Caki2 (cell line): ENCODE results near the gene POLR3A. TPM values are rescaled to one million over a fixed set of nuclear protein-coding genes. Genes with fewer than 3 reads are reported as not detected.

Experiments
- DNase-seq: peaks from one replicate; pipeline ENCODE4 v3.0.0-alpha.2; 2015; ENCODE audit warnings: low read depth
- in situ Hi-C: cut with HindIII; loops from 2 replicates; pipeline ENCODE4 v1.10.0; 2016; ENCODE audit warnings: low sequenced_read_pairs, low pct_unique_long_range_greater_than_20kb, mixed read lengths
- total RNA-seq: library from RNA; depleted of rRNA; stranded (reverse); fragments of >200 nt; shearing (Covaris generic); gene quantifications from 2 replicates; pipeline ENCODE4 v1.2.3, GENCODE V29; 2014; ENCODE audit warnings: low replicate concordance

POLR3A gene
- total RNA-seq, 1 experiment from 2014 or later, result 11.1 TPM

DNA sequence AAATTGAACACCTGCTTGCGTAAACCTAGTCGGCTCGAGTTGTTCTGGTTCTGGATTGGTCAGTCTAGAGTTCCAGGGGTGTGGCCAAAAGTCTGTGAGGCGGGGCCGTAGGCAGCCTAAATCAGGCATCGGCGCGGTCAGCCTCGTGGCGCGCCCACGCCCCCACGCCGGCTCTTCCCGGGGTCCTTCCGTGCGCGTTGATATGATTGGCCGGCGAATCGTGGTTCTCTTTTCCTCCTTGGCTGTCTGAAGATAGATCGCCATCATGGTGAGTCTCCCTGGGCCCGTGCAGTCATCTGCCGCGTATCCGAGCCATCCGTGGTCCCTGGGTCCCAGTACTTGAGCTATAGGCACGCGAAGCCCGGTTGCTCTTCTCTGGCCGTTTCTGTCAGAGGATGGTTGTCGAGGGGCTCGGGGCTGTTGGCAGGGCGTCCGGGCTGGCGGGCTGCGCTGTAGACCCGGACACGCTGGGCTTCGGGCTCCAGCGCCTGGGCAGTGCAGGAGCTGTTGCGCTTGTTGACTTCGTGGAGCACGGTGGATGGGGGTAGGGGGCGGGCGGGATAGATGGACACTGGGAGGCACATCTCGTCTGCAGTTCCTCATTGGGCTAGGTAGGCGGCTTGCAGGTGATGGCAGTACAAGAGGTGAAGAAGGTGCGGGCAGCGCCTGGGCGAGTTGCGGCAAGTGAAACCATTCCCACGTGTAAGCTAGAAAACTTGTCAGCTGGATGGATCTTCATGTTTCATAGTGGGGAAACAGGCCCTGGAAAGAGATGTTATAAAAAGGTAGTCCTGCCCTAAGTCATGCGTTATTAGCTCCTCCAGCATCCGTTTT, 4.5 kb upstream of the POLR3A start, which contains the start of gene RPS24:
RPS24 (plus strand) TSS at position 227 of the 834 bp plus-strand sequence; CDS start at position 266, 39 bp downstream.
- in situ Hi-C loops, result no loop called here
- peak; percentile 97 for DNase-seq

GRCh38 chr10:78033387-78033636, 4.0 kb upstream of the POLR3A start:
- no peak for DNase-seq
- in situ Hi-C loops, result no loop called here

GRCh38 chr10:78028438-78029268, 662 bp downstream of the POLR3A start:
- no peak for DNase-seq
- in situ Hi-C loops, result no loop called here

- in situ Hi-C loops, result no loop called here
Observed at GRCh38 chr10:78025685-78026364, 3.5 kb downstream of the POLR3A start.

GRCh38 chr10:78023741-78024140, 5.6 kb downstream of the POLR3A start:
- DNase-seq, result no peak
- in situ Hi-C loops, result no loop called here

More at GRCh38 chr10:78025685-78026364, 3.5 kb downstream of the POLR3A start:
- DNase-seq, result peak; percentile 73

- in situ Hi-C loops, result no loop called here
- DNase-seq, result no peak
Observed at GRCh38 chr10:78021201-78021600, 8.1 kb downstream of the POLR3A start.

DNA sequence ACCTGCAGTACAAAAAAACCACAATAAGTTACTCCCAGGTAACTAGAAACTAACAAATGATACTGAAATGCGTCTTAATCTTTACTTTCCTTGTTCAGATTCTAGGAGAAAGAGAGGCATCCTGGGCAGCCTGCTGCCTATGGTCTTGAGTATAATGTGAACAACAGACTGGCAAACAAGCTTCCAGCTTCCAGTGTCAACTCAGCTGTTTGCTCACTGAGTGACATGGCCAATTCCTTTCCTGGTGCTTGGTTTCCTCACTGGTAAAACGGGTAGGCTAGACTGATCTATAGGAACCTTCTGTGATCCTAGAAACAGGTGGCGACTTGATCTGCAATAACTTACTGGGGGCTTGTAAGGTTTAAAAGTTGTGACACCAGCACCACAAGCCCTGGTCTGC, 10.1 kb downstream of the POLR3A start:
- no peak for DNase-seq

DNA sequence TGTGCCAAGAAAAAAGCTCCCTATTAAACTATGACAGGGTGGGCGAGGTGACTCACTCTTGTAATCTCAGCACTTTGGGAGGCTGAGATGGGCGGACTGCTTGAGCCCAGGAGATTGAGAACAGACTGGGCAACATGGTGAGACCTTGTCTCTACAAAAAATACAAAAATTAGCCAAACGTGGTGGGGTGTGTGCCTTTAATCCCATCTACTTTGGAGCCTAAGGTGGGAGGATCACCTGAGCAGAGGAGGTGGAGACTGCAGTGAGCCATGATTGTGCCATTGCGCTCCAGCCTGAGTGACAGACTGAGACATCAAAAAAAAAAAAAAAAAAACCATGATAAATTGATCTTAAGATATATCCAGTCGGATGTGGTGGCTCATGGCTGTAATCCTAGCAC, 11.5 kb downstream of the POLR3A start:
- no peak for DNase-seq
- in situ Hi-C loops, result loop anchor here (10.0 kb wide), 1 partner anchor 73 kb away; no protein-coding TSS in a partner anchor

More for the DNA sequence above, 10.1 kb downstream of the POLR3A start:
- in situ Hi-C loops, result loop anchor here (10.0 kb wide), 1 partner anchor 74 kb away; no protein-coding TSS in a partner anchor

DNA sequence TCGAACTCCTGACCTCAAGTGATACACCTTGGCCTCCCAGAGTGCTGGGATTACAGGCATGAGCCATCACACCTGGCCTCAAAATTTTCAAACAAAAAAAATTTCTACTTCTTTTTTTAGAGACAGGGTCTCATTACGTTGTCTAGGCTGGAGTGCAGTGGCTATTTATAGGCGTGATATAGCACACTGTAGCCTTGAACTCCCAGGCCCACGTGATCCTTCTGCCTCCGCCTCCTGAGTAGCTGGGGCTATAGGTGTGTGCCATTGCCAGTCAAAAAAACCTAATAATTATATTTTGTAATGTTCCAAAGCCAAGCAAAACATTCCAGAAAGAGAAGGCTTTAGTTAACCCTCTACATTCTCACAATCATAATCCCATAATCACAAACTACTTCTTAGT, 13.8 kb downstream of the POLR3A start:
- no peak for DNase-seq
- in situ Hi-C loops, result loop anchor here (10.0 kb wide), 1 partner anchor 71 kb away; no protein-coding TSS in a partner anchor

- in situ Hi-C loops, result loop anchor here (10.0 kb wide), 1 partner anchor 69 kb away; no protein-coding TSS in a partner anchor
- DNase-seq, result no peak
Observed at GRCh38 chr10:78013564-78013963, 15.8 kb downstream of the POLR3A start.

GRCh38 chr10:78011065-78011464, 18.2 kb downstream of the POLR3A start:
- in situ Hi-C loops, result loop anchor here (10.0 kb wide), 1 partner anchor 66 kb away; no protein-coding TSS in a partner anchor

GRCh38 chr10:78010278-78010677, 19.0 kb downstream of the POLR3A start:
- in situ Hi-C loops, result loop anchor here (10.0 kb wide), 1 partner anchor 65 kb away; no protein-coding TSS in a partner anchor
- DNase-seq, result no peak

More at GRCh38 chr10:78011065-78011464, 18.2 kb downstream of the POLR3A start:
- DNase-seq, result no peak

DNA sequence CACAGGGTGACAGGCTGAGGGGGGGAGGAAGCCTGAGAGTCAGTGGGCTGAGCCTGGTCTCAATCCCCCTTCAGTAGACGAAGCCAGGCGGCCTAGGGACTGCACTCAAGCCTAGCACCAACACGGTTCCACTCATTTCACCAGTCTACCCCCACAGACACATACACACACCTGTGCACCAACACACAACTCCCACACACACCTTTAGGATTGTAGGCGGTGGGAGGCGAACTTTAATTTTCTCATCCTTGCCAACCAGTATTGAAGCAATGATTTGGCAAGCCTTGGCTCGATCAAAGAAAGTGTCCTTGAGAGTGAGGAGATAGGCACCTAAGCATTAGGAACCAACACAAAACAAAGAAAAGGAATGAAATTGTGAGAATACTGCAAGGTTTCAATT, 19.7 kb downstream of the POLR3A start:
- in situ Hi-C loops, result loop anchor here (10.0 kb wide), 1 partner anchor 65 kb away; no protein-coding TSS in a partner anchor
- no peak for DNase-seq

GRCh38 chr10:78007172-78007571, 22.1 kb downstream of the POLR3A start:
- in situ Hi-C loops, result no loop called here
- DNase-seq, result no peak

GRCh38 chr10:78004215-78005026, 24.9 kb downstream of the POLR3A start:
- in situ Hi-C loops, result no loop called here
- no peak for DNase-seq

GRCh38 chr10:78002541-78003288, 26.6 kb downstream of the POLR3A start:
- no peak for DNase-seq
- in situ Hi-C loops, result no loop called here

DNA sequence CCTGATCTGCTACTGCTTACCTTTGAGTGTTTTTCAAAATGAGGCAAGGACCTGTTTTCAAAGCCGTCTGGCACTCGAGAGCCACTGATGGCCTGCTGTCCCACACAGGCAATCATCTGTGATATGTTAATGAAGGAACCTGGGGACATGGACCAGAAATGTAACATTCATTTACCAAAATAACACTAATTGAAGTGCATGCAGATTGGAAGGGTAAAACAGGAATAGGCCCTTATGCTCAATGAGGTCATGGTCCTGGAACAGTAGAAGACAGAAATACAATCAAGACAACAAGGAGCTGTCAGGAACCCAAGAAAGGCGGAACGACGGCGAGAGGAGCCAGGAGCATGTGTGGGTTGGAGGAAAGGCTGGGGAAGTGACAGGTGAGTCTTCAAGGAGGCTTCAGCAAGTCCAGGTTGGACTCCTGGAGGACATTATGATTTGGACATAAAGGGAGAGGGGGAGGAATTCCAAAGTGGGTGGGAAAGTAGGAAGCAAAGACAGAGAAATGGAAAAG, 28.3 kb downstream of the POLR3A start:
- in situ Hi-C loops, result no loop called here
- DNase-seq, result no peak
